ENCODE results near the gene HOXA2. TPM values are rescaled to one million over a fixed set of nuclear protein-coding genes. Genes with fewer than 3 reads are reported as not detected.

HOXA2 gene
- total RNA-seq, 1 donor from 2014 or later = 17.9 TPM

DNA sequence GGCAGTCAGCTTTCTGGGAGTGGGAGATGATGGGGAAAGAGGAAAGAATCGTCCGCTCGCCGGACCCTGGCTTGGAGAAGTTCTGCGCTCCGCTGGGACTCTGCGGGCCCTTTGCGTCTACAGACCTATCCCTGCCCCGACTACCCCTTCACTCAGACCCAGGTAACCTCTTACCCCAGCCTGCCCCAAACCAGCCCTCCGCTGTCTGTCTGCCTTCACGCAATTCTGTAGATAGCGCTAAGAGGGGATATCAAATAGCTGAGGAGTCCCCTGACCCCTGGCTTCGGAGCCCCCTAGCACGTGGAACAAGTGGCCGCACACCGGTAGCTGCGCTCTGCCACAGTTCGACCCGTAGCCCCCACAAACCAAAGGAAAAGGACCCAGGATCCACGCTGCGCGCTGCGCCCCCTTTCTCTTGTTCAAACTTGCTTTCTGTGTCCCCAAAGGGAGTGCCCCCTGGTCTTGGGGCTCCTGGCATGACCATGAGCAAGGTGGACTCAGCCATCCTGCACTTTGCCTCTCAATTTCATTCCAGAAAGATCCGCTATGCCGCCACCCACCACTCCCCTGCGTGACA lies 21.1 kb upstream of the HOXA2 start:
- H3K4me1 Mint-ChIP-seq (ENCODE audit: low read depth) = peaks cover 93% of the 10 kb centered on the region
- H3K27me3 Mint-ChIP-seq = no peaks in the 10 kb centered on the region
- H3K27ac Mint-ChIP-seq = peak overlapping the region; percentile 99

DNA sequence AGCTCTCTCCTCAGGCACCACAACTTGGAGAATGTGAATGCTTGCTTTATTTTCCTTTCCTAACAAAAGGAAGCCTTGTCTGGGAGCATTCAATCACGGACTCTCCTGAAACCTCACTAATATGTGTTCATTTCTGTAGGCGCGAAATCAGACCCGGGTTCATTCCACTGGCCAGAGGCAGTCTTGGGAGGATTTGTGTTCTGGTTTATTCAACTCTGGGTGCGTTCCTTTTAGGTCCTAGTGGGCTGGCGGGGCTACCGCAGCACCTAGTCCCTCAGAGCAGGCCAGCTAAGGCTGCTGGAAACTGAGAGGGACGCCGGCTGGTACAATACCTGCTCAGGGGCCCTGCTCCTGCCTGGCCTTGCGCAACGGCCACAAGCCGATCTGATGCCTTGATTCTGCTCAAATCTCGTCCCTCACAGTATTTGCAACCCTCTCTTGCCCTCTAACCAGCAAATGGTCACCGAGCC lies 20.6 kb upstream of the HOXA2 start:
- Mint-ChIP-seq H3K4me1 (ENCODE audit: low read depth) (peaks cover 94% of the 10 kb centered on the region), H3K27me3 (no peaks in the 10 kb centered on the region), H3K36me3 (ENCODE audit: insufficient read depth) (peaks cover 9% of the 10 kb centered on the region), H3K4me3 (ENCODE audit: low read depth) (peak overlapping the region; percentile 97), H3K27ac (peak overlapping the region; percentile 99), H3K9me3 (ENCODE audit: low read depth) (no peaks in the 10 kb centered on the region)
- TF ChIP-seq, protein P1, sequence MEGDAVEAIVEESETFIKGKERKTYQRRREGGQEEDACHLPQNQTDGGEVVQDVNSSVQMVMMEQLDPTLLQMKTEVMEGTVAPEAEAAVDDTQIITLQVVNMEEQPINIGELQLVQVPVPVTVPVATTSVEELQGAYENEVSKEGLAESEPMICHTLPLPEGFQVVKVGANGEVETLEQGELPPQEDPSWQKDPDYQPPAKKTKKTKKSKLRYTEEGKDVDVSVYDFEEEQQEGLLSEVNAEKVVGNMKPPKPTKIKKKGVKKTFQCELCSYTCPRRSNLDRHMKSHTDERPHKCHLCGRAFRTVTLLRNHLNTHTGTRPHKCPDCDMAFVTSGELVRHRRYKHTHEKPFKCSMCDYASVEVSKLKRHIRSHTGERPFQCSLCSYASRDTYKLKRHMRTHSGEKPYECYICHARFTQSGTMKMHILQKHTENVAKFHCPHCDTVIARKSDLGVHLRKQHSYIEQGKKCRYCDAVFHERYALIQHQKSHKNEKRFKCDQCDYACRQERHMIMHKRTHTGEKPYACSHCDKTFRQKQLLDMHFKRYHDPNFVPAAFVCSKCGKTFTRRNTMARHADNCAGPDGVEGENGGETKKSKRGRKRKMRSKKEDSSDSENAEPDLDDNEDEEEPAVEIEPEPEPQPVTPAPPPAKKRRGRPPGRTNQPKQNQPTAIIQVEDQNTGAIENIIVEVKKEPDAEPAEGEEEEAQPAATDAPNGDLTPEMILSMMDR (IDR thresholded peaks at IDR 0.05; ENCODE audit: unreplicated experiment) = no peak
- no peak for DNase-seq (ENCODE audit: low spot score, unreplicated experiment)

More for the DNA sequence above, 21.1 kb upstream of the HOXA2 start:
- TF ChIP-seq, protein P1 (IDR thresholded peaks at IDR 0.05; ENCODE audit: unreplicated experiment) = no peak
- peak overlapping the region; percentile 97 for H3K4me3 Mint-ChIP-seq (ENCODE audit: low read depth)
- H3K9me3 Mint-ChIP-seq (ENCODE audit: low read depth) = no peaks in the 10 kb centered on the region
- DNase-seq (ENCODE audit: low spot score, unreplicated experiment) = no peak
- peaks cover 11% of the 10 kb centered on the region for H3K36me3 Mint-ChIP-seq (ENCODE audit: insufficient read depth)

DNA sequence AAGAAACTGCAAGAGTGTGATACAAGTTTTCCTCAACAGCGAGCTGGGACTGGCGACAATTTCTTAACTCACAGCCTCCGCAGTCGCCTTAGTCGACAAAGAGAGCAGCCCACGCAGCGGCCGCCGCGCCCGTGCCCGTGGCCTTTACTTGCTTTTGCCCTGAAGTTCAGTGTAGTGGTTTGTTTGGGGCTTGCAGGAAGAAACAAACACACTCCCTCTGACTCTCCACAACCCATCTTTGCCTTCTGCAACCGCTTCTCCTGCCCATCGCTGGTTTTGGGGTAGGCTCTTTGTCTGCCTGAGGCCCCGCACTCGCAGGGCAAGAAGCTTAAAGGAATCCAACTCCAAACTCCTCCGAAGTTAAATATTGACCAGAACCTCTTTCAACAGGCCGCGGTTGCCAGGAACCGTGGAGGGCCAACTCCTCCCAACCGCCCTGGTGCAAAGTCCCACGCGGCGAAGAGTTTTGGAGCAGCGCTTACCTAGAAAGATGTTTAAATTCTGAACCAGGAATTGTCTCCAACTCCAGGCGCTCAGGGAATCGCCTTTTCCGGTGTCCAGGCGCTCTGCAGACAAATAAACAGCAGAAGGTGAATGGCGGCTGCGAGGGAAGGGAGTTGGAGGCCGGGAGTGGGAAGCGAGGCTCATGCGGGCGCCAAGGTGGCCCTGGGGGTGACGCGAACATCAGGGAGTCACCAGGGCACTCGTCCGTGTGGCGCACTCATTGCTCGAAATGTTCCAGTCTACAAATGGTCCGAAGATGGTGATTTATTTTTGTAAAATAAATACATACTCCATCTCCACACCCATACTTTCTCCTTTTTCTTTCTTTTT lies 19.8 kb upstream of the HOXA2 start:
- H3K36me3 Mint-ChIP-seq (ENCODE audit: insufficient read depth) = peaks cover 15% of the 10 kb centered on the region
- TF ChIP-seq, protein P1 (IDR thresholded peaks at IDR 0.05; ENCODE audit: unreplicated experiment) = no peak
- DNase-seq (ENCODE audit: low spot score, unreplicated experiment) = no peak
- H3K4me1 Mint-ChIP-seq (ENCODE audit: low read depth) = peaks cover 94% of the 10 kb centered on the region
- no peaks in the 10 kb centered on the region for H3K9me3 Mint-ChIP-seq (ENCODE audit: low read depth)
- no peaks in the 10 kb centered on the region for H3K27me3 Mint-ChIP-seq
- H3K4me3 Mint-ChIP-seq (ENCODE audit: low read depth) = peak overlapping the region; percentile 97
- H3K27ac Mint-ChIP-seq = peak overlapping the region; percentile 99

DNA sequence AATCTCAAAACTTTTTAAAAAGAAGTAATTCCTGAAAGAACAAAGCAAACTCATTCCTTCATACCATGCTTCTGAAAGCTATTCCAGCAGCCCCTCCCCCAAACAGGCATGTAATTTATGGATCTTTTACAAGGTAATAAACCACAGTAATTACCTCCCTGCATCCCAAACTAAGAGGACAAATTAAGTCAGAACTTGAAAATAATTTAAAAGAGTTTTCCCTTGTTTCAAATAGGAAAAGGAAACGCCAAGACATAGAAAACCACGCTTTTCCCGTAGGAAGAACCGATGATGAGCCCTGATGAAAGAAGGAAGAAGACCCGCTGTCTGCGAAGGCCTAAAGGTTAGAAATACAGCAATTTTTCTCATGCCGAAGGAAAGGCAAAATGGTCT lies 19.2 kb upstream of the HOXA2 start:
- peak overlapping the region; percentile 97 for H3K4me3 Mint-ChIP-seq (ENCODE audit: low read depth)
- TF ChIP-seq, protein P1 (IDR thresholded peaks at IDR 0.05; ENCODE audit: unreplicated experiment) = no peak
- peak overlapping the region; percentile 99 for H3K27ac Mint-ChIP-seq
- H3K9me3 Mint-ChIP-seq (ENCODE audit: low read depth) = no peaks in the 10 kb centered on the region
- peaks cover 15% of the 10 kb centered on the region for H3K36me3 Mint-ChIP-seq (ENCODE audit: insufficient read depth)
- peaks cover 94% of the 10 kb centered on the region for H3K4me1 Mint-ChIP-seq (ENCODE audit: low read depth)
- DNase-seq (ENCODE audit: low spot score, unreplicated experiment) = no peak
- H3K27me3 Mint-ChIP-seq = no peaks in the 10 kb centered on the region

DNA sequence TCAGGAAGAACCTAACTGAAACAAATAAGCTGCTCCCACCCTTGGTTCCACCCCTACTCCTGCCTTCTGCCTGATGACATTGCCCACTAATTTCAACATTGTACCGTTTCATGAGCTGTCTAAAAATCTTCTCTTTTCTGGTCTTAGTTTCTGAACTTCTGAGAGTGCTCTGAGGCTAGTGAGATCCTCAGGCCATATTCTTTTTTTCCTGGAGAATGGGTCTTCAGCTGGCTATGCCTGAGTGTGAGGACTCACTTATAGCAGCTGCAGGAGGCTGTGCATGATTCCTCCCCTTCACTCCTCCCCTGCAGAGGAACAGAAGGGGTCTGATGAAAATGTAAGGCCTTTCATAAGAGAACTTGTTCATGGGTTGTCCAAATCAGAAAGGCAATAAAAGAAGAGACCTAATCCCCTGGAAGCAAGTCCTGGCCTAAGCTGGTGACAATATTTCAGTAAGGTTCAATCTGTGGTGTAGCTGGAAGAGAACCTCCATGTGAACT lies 17.0 kb upstream of the HOXA2 start:
- peaks cover 85% of the 10 kb centered on the region for H3K4me1 Mint-ChIP-seq (ENCODE audit: low read depth)
- H3K4me3 Mint-ChIP-seq (ENCODE audit: low read depth) = peak overlapping the region; percentile 97
- H3K36me3 Mint-ChIP-seq (ENCODE audit: insufficient read depth) = peaks cover 15% of the 10 kb centered on the region
- no peaks in the 10 kb centered on the region for H3K27me3 Mint-ChIP-seq
- TF ChIP-seq, protein P1 (IDR thresholded peaks at IDR 0.05; ENCODE audit: unreplicated experiment) = no peak
- H3K27ac Mint-ChIP-seq = peak overlapping the region; percentile 99
- no peak for DNase-seq (ENCODE audit: low spot score, unreplicated experiment)
- H3K9me3 Mint-ChIP-seq (ENCODE audit: low read depth) = no peaks in the 10 kb centered on the region
